GM12878 (cell line): ENCODE measurements around the gene BPI.

Source experiments
- ASH2L ChIP-seq: fragments of 300-600, 200-600 bp; sonication (generic); IDR thresholded peaks from 2 replicates; pipeline ENCODE4 v1.6.1; 2017; ENCODE audit warnings: low read depth, mild to moderate bottlenecking, borderline replicate concordance
- CREM ChIP-seq: IDR thresholded peaks from 2 replicates; pipeline ENCODE4 v1.6.1; 2014; ENCODE audit warnings: antibody characterized with exemption, low read depth
- CTCF ChIP-seq, 3 experiments: IDR thresholded peaks in 2 of 3; conservative IDR thresholded peaks in 1 of 3; 2 replicates each; pipeline ENCODE4 v1.5.1; 2011; ENCODE audit warnings: low read depth in 3 of 3, low read length in 3 of 3, mild to moderate bottlenecking in 3 of 3, control low read depth in 2 of 3, moderate library complexity in 2 of 3, inconsistent platforms in 1 of 3, mixed read lengths in 1 of 3; ENCODE audit not compliant: control insufficient read depth in 2 of 3, insufficient read depth in 1 of 3; ENCODE audit errors: extremely low read depth in 1 of 3
- EP300 ChIP-seq, 2 experiments: fragments of 150-350 bp in 1 of 2; IDR thresholded peaks; 2 replicates each; pipeline ENCODE4 v1.6.1; 2011 to 2012; ENCODE audit warnings: low read depth in 2 of 2, low read length in 2 of 2, borderline replicate concordance in 1 of 2, improper control_type of control experiment in 1 of 2, inconsistent platforms in 1 of 2; ENCODE audit not compliant: control insufficient read depth in 1 of 2
- EZH2 ChIP-seq: IDR thresholded peaks from 2 replicates; pipeline ENCODE4 v1.6.1; 2012; ENCODE audit warnings: low read depth, mild to moderate bottlenecking, control low read depth, inconsistent platforms, low read length, borderline replicate concordance; ENCODE audit not compliant: control insufficient read depth
- KDM1A ChIP-seq: fragments of 200-600 bp; sonication (generic); IDR thresholded peaks from 2 replicates; pipeline ENCODE4 v1.6.1; 2016; ENCODE audit warnings: borderline replicate concordance
- NFIC ChIP-seq: IDR thresholded peaks from 2 replicates; pipeline ENCODE4 v1.6.1; 2012; ENCODE audit warnings: low read depth, mild to moderate bottlenecking, inconsistent platforms, low read length, moderate library complexity
- RCOR1 ChIP-seq: conservative IDR thresholded peaks from 2 replicates; pipeline ENCODE4 v1.6.1; 2012; ENCODE audit warnings: low read depth, low read length, improper control_type of control experiment
- SREBF1 ChIP-seq: IDR thresholded peaks from 2 replicates; pipeline ENCODE4 v1.6.1; 2012; ENCODE audit warnings: mild to moderate bottlenecking, low read length
- TAF1 ChIP-seq: IDR thresholded peaks from 2 replicates; pipeline ENCODE4 v1.6.1; 2011; ENCODE audit warnings: mild to moderate bottlenecking, low read depth, low read length, borderline replicate concordance
- ZBED1 ChIP-seq: IDR thresholded peaks from 2 replicates; pipeline ENCODE4 v1.6.1; 2016; ENCODE audit warnings: borderline replicate concordance
- ZZZ3 ChIP-seq: IDR thresholded peaks from 2 replicates; pipeline ENCODE4 v1.6.1; 2011; ENCODE audit warnings: low read depth; ENCODE audit not compliant: control insufficient read depth, insufficient read length
- TF ChIP-seq, protein P1 (sequence below): IDR thresholded peaks from 2 replicates; pipeline ENCODE4 v1.6.1; 2011; ENCODE audit warnings: low read depth, low read length, improper control_type of control experiment, borderline replicate concordance

- TF ChIP-seq RCOR1 (no peak), TAF1 (no peak), CTCF (IDR thresholded peaks at IDR 0.05 in 2 of 3, conservative IDR thresholded peaks at IDR 0.05 in 1 of 3; ENCODE audit: control insufficient read depth in 2 of 3, extremely low read depth in 1 of 3, insufficient read depth in 1 of 3, low read depth in 3 of 3, low read length in 3 of 3) (no peak), ZBED1 (no peak), ZZZ3 (no peak), EP300 (IDR thresholded peaks at IDR 0.05; ENCODE audit: borderline replicate concordance in 1 of 2, control insufficient read depth in 1 of 2, low read depth in 2 of 2, low read length in 2 of 2) (no peak), CREM (no peak), ASH2L (no peak), NFIC (no peak), EZH2 (no peak), KDM1A (no peak), SREBF1 (no peak)
- TF ChIP-seq, protein P1, sequence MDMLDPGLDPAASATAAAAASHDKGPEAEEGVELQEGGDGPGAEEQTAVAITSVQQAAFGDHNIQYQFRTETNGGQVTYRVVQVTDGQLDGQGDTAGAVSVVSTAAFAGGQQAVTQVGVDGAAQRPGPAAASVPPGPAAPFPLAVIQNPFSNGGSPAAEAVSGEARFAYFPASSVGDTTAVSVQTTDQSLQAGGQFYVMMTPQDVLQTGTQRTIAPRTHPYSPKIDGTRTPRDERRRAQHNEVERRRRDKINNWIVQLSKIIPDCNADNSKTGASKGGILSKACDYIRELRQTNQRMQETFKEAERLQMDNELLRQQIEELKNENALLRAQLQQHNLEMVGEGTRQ: no peak
These were observed 13.5 kb downstream of the BPI start for GRCh38 chr20:38317422-38317821.
